ENCODE data around the gene CADM1.

CADM1 gene

GRCh38 chr11:115324581-115325432, 179.4 kb downstream of the CADM1 start:
- Mint-ChIP-seq H3K9me3 (no peaks in the 10 kb centered on the region), H3K36me3 (ENCODE audit: low read depth) (no peaks in the 10 kb centered on the region), H3K4me3 (no peak overlapping the region), H3K27ac (no peak overlapping the region), H3K4me1 (ENCODE audit: low read depth) (no peaks in the 10 kb centered on the region), H3K27me3 (no peaks in the 10 kb centered on the region)
- intact Hi-C loops (cut with micrococcal nuclease), result loop anchor here (2.0 to 5.0 kb wide), 3 partner anchors 897 to 1172 kb away; no protein-coding TSS in a partner anchor

- no peaks in the 10 kb centered on the region for H3K27me3 Mint-ChIP-seq
- intact Hi-C loops (cut with micrococcal nuclease), result loop anchor here (5.0 kb wide), 1 partner anchor 900 kb away; no protein-coding TSS in a partner anchor
- no peak overlapping the region for H3K27ac Mint-ChIP-seq
- H3K4me3 Mint-ChIP-seq, result no peak overlapping the region
- no peaks in the 10 kb centered on the region for H3K4me1 Mint-ChIP-seq (ENCODE audit: low read depth)
- H3K36me3 Mint-ChIP-seq (ENCODE audit: low read depth), result no peaks in the 10 kb centered on the region
- no peaks in the 10 kb centered on the region for H3K9me3 Mint-ChIP-seq
Measured at GRCh38 chr11:115322553-115323203, 181.5 kb downstream of the CADM1 start.

GRCh38 chr11:115321605-115322289, 182.5 kb downstream of the CADM1 start:
- Mint-ChIP-seq H3K27ac (no peak overlapping the region), H3K9me3 (no peaks in the 10 kb centered on the region), H3K4me3 (no peak overlapping the region), H3K4me1 (ENCODE audit: low read depth) (no peaks in the 10 kb centered on the region), H3K36me3 (ENCODE audit: low read depth) (no peaks in the 10 kb centered on the region), H3K27me3 (no peaks in the 10 kb centered on the region)
- intact Hi-C loops (cut with micrococcal nuclease), result loop anchor here (5.0 kb wide), 1 partner anchor 901 kb away; no protein-coding TSS in a partner anchor

- intact Hi-C loops (cut with micrococcal nuclease), result no loop called here
- Mint-ChIP-seq H3K9me3 (no peaks in the 10 kb centered on the region), H3K4me3 (no peak overlapping the region), H3K27ac (no peak overlapping the region), H3K4me1 (ENCODE audit: low read depth) (no peaks in the 10 kb centered on the region), H3K36me3 (ENCODE audit: low read depth) (no peaks in the 10 kb centered on the region), H3K27me3 (no peaks in the 10 kb centered on the region)
Measured at GRCh38 chr11:115317277-115318185, 186.7 kb downstream of the CADM1 start.

DNA sequence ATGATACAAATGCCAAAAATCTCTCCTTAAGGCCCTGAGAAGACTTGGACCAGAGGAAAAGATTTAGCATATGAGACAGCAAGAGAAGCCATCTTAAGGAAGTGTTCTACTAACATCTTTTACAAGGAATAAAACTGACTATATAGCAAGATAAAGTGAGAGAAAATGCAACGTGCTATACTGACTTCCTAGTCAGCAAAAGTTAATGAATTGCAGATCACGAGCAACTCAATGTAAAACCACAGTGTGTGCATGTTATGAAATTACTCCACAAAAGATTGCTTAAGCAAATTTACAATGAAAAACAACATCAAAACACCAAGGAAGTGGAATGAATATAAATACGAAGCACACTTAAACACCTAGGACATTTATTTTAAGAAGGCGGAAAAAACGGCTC, 187.5 kb downstream of the CADM1 start:
- intact Hi-C loops (cut with micrococcal nuclease), result no loop called here
- H3K27ac Mint-ChIP-seq, result no peak overlapping the region
- no peak overlapping the region for H3K4me3 Mint-ChIP-seq
- no peaks in the 10 kb centered on the region for H3K36me3 Mint-ChIP-seq (ENCODE audit: low read depth)
- H3K9me3 Mint-ChIP-seq, result no peaks in the 10 kb centered on the region
- no peaks in the 10 kb centered on the region for H3K4me1 Mint-ChIP-seq (ENCODE audit: low read depth)
- no peaks in the 10 kb centered on the region for H3K27me3 Mint-ChIP-seq

GRCh38 chr11:115314330-115314920, 189.8 kb downstream of the CADM1 start:
- intact Hi-C loops (cut with micrococcal nuclease), result no loop called here
- H3K9me3 Mint-ChIP-seq, result no peaks in the 10 kb centered on the region
- no peaks in the 10 kb centered on the region for H3K27me3 Mint-ChIP-seq

DNA sequence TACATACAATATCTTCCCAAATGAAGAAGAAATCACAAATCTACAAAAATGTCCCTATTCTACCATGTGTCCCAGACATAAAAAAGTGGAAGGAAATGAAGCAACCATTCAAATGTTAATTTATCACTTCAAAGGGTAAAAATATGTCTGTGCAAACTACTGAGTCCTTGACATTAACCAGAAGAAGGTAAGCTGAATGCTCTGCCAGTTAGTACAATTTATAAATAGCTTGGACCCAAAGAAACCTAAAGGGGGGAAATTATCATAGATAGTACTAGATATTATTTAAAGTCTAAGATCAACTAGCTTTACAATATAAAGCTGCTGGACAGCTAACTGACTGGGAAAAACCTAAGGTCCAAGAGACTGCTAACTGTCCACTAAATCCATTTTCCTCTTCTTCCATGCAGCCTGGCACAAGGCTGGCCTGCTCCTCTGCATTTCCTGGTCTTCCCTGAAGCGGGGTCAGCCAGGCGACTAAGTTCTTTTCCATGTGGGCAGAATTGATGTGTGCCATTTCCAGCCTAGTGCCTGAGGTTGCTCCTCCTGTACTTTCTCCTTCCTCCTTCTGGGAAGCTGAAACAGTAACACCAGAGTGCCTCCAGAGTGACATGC, 190.9 kb downstream of the CADM1 start:
- no peaks in the 10 kb centered on the region for H3K36me3 Mint-ChIP-seq (ENCODE audit: low read depth)
- H3K4me1 Mint-ChIP-seq (ENCODE audit: low read depth), result no peaks in the 10 kb centered on the region
- H3K27me3 Mint-ChIP-seq, result no peaks in the 10 kb centered on the region
- intact Hi-C loops (cut with micrococcal nuclease), result no loop called here
- H3K27ac Mint-ChIP-seq, result no peak overlapping the region
- H3K9me3 Mint-ChIP-seq, result no peaks in the 10 kb centered on the region
- H3K4me3 Mint-ChIP-seq, result no peak overlapping the region

More at GRCh38 chr11:115314330-115314920, 189.8 kb downstream of the CADM1 start:
- Mint-ChIP-seq H3K4me3 (no peak overlapping the region), H3K27ac (no peak overlapping the region), H3K36me3 (ENCODE audit: low read depth) (no peaks in the 10 kb centered on the region), H3K4me1 (ENCODE audit: low read depth) (no peaks in the 10 kb centered on the region)

- Mint-ChIP-seq H3K27me3 (no peaks in the 10 kb centered on the region), H3K9me3 (no peaks in the 10 kb centered on the region), H3K4me3 (no peak overlapping the region), H3K36me3 (ENCODE audit: low read depth) (no peaks in the 10 kb centered on the region), H3K4me1 (ENCODE audit: low read depth) (no peaks in the 10 kb centered on the region), H3K27ac (no peak overlapping the region)
- intact Hi-C loops (cut with micrococcal nuclease), result no loop called here
Measured at GRCh38 chr11:115311949-115312348, 192.3 kb downstream of the CADM1 start.

- Mint-ChIP-seq H3K4me1 (ENCODE audit: low read depth) (no peaks in the 10 kb centered on the region), H3K4me3 (no peak overlapping the region), H3K36me3 (ENCODE audit: low read depth) (no peaks in the 10 kb centered on the region), H3K27me3 (no peaks in the 10 kb centered on the region), H3K27ac (no peak overlapping the region), H3K9me3 (no peaks in the 10 kb centered on the region)
- intact Hi-C loops (cut with micrococcal nuclease), result no loop called here
Measured at GRCh38 chr11:115306689-115307088, 197.5 kb downstream of the CADM1 start.

GRCh38 chr11:115304774-115305472, 199.3 kb downstream of the CADM1 start:
- no peak overlapping the region for H3K27ac Mint-ChIP-seq
- H3K4me1 Mint-ChIP-seq (ENCODE audit: low read depth), result no peaks in the 10 kb centered on the region
- H3K9me3 Mint-ChIP-seq, result no peaks in the 10 kb centered on the region
- intact Hi-C loops (cut with micrococcal nuclease), result no loop called here
- no peaks in the 10 kb centered on the region for H3K36me3 Mint-ChIP-seq (ENCODE audit: low read depth)
- no peak overlapping the region for H3K4me3 Mint-ChIP-seq
- H3K27me3 Mint-ChIP-seq, result no peaks in the 10 kb centered on the region

- no peaks in the 10 kb centered on the region for H3K9me3 Mint-ChIP-seq
- H3K36me3 Mint-ChIP-seq (ENCODE audit: low read depth), result no peaks in the 10 kb centered on the region
- no peak overlapping the region for H3K27ac Mint-ChIP-seq
- intact Hi-C loops (cut with micrococcal nuclease), result no loop called here
- no peak overlapping the region for H3K4me3 Mint-ChIP-seq
- H3K4me1 Mint-ChIP-seq (ENCODE audit: low read depth), result no peaks in the 10 kb centered on the region
- no peaks in the 10 kb centered on the region for H3K27me3 Mint-ChIP-seq
Measured at GRCh38 chr11:115303929-115304531, 200.2 kb downstream of the CADM1 start.

Data from dendritic cell treated with granulocyte-macrophage colony-stimulating factor and Interleukin-4, amounts not matched to agents 40 ng/mL and 50 ng/mL, for 4 days (primary cell).